Fibroblast of peridontal ligament (primary cell): ENCODE results near the gene KRT76.
"Not testable (repeated sequence)": the region's sequence is repeated elsewhere in the genome, so short reads cannot be mapped to it uniquely, and the experiment has no call there.

Experiments used
- DNase-seq: peaks from one replicate; pipeline ENCODE4 v3.0.0-alpha.2; 2010; ENCODE audit errors: extremely low read depth

KRT76 gene

GRCh38 chr12:52781399-52782082 lies 4.4 kb upstream of the KRT76 start:
- no peak for DNase-seq

GRCh38 chr12:52779914-52780313 lies 2.8 kb upstream of the KRT76 start:
- no peak for DNase-seq

- DNase-seq = no peak
Measured at GRCh38 chr12:52778833-52779232, 1.7 kb upstream of the KRT76 start.

DNA sequence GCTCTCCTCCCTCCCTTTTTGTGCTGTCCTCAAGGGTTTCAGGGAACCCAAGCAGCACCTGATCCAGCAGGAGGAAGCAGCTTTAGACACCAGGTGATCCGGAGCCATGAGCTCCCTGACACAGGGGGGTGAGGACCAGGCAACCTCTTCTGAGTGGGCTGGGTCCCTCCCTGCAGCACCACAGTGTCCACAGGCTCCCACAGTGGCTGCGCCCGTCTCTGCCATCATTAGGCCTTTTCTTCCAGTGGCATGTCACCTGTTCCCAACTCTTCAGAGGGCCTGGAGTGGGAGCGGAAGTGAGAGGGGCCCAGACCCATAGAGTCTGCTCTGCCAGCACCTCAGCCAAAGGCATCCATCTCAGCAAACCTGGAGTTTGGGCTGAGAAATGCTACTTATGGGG lies 421 bp upstream of the KRT76 start:
- no peak for DNase-seq

GRCh38 chr12:52776435-52776834 lies 710 bp downstream of the KRT76 start:
- DNase-seq = no peak

GRCh38 chr12:52774629-52775250 lies 2.4 kb downstream of the KRT76 start:
- no peak for DNase-seq

DNA sequence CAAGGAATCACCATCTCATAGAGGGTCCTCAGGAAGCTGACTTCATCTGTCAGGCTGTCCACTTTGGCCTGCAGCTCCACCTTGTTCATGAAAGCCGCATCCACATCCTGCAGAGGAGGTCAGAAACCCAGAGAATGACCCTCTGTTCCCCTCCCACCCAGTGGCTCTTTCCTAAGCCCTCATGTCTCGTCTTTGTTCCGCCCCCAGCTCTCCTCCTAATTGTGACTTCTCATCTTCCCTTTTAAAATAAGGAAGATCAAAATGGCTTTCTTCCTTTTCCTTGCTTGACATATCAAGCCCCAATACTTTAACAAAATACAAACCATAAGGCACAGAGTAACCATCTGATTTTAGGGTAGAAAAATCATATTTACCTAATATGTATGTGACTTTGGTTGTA lies 4.4 kb downstream of the KRT76 start:
- DNase-seq = no peak

DNA sequence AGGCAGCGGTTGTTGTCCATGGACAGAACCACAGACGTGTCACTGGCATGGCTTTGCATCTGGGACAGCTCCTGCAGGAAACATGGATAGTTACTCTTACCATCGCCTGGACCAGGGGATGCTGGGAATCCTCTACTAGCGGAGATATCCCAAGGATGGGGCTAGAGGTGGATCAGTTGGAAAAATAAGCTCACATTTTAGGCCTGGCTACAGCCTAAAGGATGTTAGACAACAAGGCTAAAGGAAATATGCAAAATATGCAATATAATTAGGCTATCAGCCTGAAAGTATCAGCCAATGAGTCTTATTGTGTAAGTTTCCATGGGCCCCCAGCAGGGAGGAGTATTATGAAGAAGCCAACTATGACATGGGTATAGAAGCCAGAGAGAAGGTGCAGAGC lies 5.0 kb downstream of the KRT76 start:
- no peak for DNase-seq

GRCh38 chr12:52771505-52771904 lies 5.6 kb downstream of the KRT76 start:
- DNase-seq = no peak

DNA sequence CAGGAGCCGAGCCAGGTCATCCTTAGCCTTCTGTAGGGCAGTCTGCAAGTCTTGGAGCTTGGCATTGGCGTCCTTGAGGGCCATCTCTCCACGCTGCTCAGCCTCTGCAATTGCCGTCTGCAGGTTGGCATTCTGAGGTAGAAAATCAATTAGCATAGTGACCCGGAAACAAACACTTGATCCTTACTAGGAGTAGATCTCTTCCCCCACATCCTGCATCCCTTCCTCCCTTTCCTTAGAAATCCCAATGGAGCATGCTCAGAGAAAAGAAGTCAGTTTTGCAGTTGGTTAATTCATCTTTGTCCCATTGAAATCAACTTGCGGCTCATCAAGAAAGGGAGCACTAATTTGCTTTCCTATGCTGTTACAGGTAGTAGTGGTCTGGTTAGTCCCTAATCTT lies 6.1 kb downstream of the KRT76 start:
- no peak for DNase-seq

- DNase-seq = no peak
Measured at GRCh38 chr12:52769946-52770345, 7.2 kb downstream of the KRT76 start.

DNA sequence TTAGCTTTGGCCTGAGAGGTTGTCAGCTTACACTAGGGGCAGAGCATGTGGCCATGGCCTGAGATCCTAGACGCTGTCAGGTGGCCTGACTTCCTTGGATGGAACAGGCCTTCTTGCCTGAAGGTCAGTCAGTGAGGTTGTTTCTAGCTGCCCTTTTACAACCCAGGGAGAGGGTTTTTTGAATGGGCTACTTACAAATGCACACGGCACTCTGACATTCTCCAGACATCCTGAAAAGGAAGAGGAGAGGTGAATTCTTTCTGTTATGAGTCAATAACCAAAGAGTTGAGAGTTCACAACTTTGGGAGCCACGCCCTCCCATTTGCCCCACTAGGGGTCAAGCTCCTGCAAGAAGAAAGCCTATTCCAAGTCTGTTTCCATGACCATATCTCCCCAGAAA lies 7.8 kb downstream of the KRT76 start:
- no peak for DNase-seq

GRCh38 chr12:52768479-52769200 lies 8.5 kb downstream of the KRT76 start:
- no peak for DNase-seq

DNA sequence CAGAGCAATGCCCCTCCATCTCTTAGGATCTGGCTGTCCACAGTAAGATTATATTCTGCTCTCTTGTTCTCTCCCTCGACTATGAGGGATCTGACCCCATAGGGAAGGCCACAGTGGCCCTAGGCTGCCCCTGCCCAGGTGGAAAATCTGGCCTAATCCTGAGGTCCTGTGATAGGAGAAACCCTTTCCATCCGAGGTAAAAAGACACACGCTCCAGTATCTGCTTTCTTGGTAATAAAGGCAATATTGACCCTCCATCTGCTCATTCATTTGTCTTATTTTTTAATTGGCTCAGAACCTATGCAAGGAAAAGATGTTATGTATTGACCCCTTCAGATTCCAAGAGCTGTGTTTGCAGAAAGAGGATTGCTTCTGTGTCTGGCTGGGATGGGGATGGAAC lies 9.7 kb downstream of the KRT76 start:
- no peak for DNase-seq

DNA sequence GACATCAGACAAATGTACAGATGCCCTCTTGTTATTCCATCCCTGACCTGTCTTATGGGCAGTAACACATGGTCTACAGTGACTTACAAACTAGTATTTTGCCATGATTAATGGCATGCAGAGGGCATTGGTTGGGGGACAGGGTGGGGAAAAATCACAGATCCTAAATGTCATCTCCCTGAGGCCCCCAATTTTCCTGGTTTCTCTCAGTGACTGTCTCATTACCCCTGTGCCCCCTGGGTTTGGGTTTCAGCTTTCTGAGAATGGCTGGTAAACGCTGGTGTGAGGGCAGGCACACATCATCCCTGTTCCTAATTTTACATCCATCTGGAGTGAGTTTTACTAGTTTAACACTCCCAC lies 10.1 kb downstream of the KRT76 start:
- no peak for DNase-seq

DNA sequence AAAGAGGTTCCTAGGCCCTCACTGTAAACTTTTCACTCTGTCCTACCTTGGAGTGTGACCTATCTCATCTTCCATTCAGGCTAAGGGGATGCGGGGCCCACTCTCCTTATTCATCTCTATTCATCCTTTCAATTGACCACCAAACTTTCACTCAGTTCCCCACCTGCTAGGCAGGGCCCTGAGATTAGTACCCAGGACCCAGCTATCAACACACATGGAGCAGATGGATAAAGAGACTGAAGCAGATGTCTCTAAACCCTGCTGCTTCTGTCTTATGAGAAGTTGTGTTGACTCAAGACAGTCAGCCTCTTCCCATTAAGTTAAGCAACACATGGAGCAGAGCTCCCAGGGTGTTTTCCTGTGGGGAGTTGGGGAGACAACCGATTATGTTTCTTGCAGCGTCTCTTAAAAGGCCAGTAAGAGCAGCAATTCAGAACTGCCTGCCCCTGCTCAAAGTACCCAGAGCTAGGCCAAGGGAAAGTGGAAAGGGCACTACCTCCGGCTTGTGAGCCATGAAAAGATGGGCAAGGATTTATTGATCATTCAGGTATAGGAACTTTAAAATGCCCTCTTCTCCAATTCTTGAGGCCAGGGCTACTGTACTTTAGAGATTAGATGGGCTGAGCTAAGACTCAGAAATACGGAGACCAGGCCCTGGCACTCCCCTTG lies 10.7 kb downstream of the KRT76 start:
- DNase-seq = no peak

- no peak for DNase-seq
Measured at GRCh38 chr12:52765702-52766101, 11.4 kb downstream of the KRT76 start.

GRCh38 chr12:52763991-52764390 lies 13.2 kb downstream of the KRT76 start:
- DNase-seq = no peak

DNA sequence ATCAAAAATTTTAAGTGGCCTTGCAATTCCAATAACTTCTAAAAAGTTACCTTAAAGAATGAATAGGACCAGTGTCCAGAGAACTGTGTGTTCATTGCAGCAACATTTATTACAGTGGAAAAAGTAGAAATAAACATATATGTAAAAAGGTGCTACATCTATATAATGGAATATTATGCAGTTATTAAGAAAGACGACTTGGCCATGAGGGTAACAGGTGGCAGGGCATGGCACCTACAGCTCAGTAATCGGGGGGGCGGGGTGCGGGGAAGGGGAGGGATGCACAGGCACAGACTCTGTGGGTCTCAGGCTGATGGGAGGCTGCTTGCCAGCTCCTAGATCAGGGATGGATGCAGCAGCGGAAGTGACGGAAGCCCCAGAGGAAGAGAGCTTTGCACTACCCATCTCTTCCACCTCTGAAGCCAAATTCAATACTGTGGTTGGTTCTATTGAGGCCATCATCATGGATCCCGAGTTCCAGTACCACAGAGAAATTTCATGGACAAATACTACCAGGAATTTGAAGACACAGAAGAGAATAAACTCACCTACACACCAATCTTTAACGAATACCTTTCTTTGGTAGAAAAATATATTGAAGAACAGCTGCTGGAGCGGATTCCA lies 14.0 kb downstream of the KRT76 start:
- no peak for DNase-seq

DNA sequence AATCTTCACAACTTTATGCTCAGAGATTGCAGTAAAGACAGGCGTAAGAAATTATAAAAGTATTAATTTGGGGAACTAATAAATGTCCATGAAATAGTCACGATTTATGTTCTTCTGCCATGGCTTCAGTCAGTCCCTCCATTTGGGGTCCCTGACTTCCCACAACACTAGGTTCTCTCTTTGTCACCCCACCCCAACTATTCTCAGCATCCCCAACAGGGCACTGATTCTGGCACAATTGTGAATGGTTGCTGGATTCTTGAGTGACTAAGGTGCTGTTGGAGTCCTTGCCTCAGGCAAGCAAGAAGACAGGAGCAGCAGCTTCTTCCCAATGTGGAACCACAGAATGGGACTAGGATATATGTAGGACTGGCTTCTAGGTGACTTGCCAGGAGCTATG lies 15.3 kb downstream of the KRT76 start:
- DNase-seq = no peak

GRCh38 chr12:52761218-52761617 lies 15.9 kb downstream of the KRT76 start:
- not testable (repeated sequence) for DNase-seq

DNA sequence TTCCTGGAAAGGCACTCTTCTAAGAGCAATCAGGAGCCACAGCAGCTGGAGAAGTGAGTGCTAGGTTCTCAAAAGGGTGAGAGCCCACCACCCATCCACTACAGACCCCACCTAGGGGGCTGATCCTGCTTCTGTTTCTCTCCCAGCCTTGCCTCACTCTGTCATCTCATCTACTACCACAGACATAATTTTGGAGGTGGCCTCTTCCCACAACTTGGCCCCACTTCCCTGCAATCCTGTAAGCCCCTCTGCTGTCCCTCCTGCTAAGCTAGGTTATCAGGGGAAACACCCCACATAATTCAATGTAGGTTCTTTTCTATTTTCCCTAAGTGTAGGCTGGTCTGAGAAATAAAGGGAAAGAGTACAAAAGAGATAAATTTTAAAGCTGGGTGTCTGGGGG lies 16.5 kb downstream of the KRT76 start:
- DNase-seq = no peak
